Activated CD8-positive, alpha-beta T cell treated with anti-CD3 and anti-CD28 coated beads for 36 hours (primary cell): ENCODE measurements around the gene RELN. TPM values are rescaled to one million over a fixed set of nuclear protein-coding genes. Genes with fewer than 3 reads are reported as not detected.

Experiments
- ATAC-seq: fragments of 200-7000 bp; cut with Tn5 transposase; one replicate; pipeline ENCODE4 v1.10.0; 2021; ENCODE audit warnings: mild to moderate bottlenecking, moderate library complexity
- CTCF ChIA-PET: fragments of 350-600 bp; sonication (Branson Sonifier 250); formaldehyde crosslinking; loops from one replicate; lab custom pipeline; 2021; ENCODE audit warnings: antibody characterized with exemption; lab: Charles Lee
- POLR2A ChIA-PET: fragments of 350-600 bp; sonication (Branson Sonifier 250); formaldehyde crosslinking; loops from one replicate; lab custom pipeline; 2021; ENCODE audit warnings: antibody characterized with exemption; lab: Charles Lee
- DNase-seq: peaks from one replicate; pipeline ENCODE4 v3.0.0-alpha.2; 2020
- H3K27ac Mint-ChIP-seq: one replicate; pipeline ENCODE4 v1.8.0; 2021; ENCODE audit warnings: mild to moderate bottlenecking, mixed read lengths
- H3K27me3 Mint-ChIP-seq: one replicate; pipeline ENCODE4 v1.8.0; 2021; ENCODE audit warnings: mixed read lengths
- H3K36me3 Mint-ChIP-seq: one replicate; pipeline ENCODE4 v1.8.0; 2021; ENCODE audit warnings: low read depth, mixed read lengths
- H3K4me1 Mint-ChIP-seq: one replicate; pipeline ENCODE4 v1.8.0; 2021; ENCODE audit warnings: low read depth, mixed read lengths
- H3K4me3 Mint-ChIP-seq: one replicate; pipeline ENCODE4 v1.8.0; 2021; ENCODE audit warnings: mild to moderate bottlenecking, moderate library complexity, mixed read lengths
- H3K9me3 Mint-ChIP-seq: one replicate; pipeline ENCODE4 v1.8.0; 2021; ENCODE audit warnings: mixed read lengths
- intact Hi-C: fragments of 100-400 bp; cut with micrococcal nuclease; formaldehyde crosslinking; loops from one replicate; pipeline ENCODE4 v1.10.0; 2022
- total RNA-seq, 2 experiments: library from RNA; stranded (reverse); gene quantifications; one replicate each; pipeline ENCODE4 v1.2.3, GENCODE V29; 2021
- TF ChIP-seq, protein P1 (sequence below): fragments of 200-600 bp; IDR thresholded peaks from one replicate; pipeline ENCODE4 v1.8.0; 2022; ENCODE audit warnings: antibody characterized with exemption, mild to moderate bottlenecking

Gene RELN
- total RNA-seq, 2 experiments from 2014 or later, result not detected

DNA sequence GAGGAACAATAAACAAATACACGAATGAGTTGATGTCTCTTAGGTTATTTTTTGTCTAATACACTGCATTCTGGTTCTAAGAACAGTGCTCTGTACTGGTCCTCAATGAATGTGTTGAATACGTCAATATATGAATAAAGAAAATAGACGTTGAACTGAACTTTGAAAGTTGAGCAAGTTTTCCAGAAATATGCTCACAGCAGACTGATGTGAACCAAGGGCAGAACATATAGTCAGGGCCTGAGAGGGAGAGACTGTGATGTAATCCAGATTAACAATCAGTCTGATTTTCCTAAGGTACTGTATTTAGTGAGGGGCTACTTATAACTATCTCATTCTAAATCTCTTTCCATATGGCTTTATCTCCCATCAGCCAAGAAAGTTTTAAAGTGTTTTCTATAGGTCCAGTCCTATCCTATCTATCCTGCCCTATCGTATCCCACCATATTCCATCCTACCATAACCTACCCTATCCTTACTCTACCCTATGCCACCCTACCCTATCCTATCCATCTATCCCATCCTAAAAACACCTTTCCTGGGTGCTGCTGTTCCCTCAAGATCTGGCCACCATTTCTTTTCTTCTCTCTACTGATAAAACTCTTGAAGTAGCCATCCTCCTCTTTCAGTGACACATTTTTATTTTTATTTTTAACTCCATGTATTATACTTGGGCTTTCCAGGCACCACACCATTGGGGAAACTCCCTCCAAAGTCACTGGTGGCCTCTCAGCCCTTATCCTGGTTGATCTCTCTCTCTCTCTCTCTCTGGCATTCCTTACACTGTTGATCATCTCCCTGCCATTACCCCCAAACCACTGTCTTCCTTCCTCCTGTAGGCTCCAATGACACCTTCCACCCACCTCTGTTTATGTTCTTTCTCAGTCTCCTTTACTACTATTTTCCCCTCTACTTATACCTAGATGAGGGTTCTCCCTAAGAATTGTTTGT lies 331.1 kb downstream of the RELN start:
- no peak for DNase-seq
- ATAC-seq, result no peak
- Mint-ChIP-seq H3K27ac (no peak overlapping the region), H3K4me1 (no peaks in the 10 kb centered on the region), H3K9me3 (no peaks in the 10 kb centered on the region), H3K36me3 (no peaks in the 10 kb centered on the region), H3K27me3 (no peaks in the 10 kb centered on the region), H3K4me3 (no peak overlapping the region)
- POLR2A ChIA-PET, result no interaction called here
- CTCF ChIA-PET, result interaction anchor here (0.6 kb wide), 1 partner anchor 40 kb away, joined by 3 read pairs; no protein-coding TSS in a partner anchor
- intact Hi-C loops, result no loop called here
- TF ChIP-seq, protein P1, sequence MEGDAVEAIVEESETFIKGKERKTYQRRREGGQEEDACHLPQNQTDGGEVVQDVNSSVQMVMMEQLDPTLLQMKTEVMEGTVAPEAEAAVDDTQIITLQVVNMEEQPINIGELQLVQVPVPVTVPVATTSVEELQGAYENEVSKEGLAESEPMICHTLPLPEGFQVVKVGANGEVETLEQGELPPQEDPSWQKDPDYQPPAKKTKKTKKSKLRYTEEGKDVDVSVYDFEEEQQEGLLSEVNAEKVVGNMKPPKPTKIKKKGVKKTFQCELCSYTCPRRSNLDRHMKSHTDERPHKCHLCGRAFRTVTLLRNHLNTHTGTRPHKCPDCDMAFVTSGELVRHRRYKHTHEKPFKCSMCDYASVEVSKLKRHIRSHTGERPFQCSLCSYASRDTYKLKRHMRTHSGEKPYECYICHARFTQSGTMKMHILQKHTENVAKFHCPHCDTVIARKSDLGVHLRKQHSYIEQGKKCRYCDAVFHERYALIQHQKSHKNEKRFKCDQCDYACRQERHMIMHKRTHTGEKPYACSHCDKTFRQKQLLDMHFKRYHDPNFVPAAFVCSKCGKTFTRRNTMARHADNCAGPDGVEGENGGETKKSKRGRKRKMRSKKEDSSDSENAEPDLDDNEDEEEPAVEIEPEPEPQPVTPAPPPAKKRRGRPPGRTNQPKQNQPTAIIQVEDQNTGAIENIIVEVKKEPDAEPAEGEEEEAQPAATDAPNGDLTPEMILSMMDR, result no peak

DNA sequence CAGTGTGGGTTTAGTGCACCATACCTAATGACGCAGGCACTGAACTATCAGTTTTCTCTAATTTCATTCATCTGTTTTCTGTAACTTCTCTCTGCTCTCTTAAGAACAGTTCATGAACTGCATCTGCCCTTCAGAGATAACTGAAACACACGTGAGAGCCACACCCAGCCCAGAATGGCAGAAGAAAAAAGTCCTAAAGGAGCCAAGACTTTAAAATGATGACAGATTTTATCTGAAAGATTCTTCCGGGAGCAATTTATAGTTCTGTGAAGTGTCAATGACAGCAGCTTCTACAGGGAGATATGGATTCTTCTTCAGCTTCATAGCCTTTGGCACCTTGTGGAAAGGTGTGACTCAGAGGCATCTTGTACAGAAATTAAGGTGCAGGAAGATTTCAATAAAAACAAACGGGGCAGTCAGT lies 332.0 kb downstream of the RELN start:
- ChIA-PET CTCF (no interaction called here), POLR2A (no interaction called here)
- intact Hi-C loops, result no loop called here
- no peak overlapping the region for H3K27ac Mint-ChIP-seq
- no peak overlapping the region for H3K4me3 Mint-ChIP-seq
- H3K36me3 Mint-ChIP-seq, result no peaks in the 10 kb centered on the region
- H3K4me1 Mint-ChIP-seq, result no peaks in the 10 kb centered on the region
- no peak for DNase-seq
- no peaks in the 10 kb centered on the region for H3K9me3 Mint-ChIP-seq
- no peaks in the 10 kb centered on the region for H3K27me3 Mint-ChIP-seq
- ATAC-seq, result no peak
- TF ChIP-seq, protein P1, result no peak

GRCh38 chr7:103656221-103656620 lies 333.2 kb downstream of the RELN start:
- no peak for ATAC-seq
- POLR2A ChIA-PET, result no interaction called here
- no peaks in the 10 kb centered on the region for H3K4me1 Mint-ChIP-seq
- intact Hi-C loops, result no loop called here
- H3K36me3 Mint-ChIP-seq, result no peaks in the 10 kb centered on the region
- H3K9me3 Mint-ChIP-seq, result no peaks in the 10 kb centered on the region
- CTCF ChIA-PET, result no interaction called here
- H3K27ac Mint-ChIP-seq, result no peak overlapping the region
- no peak overlapping the region for H3K4me3 Mint-ChIP-seq
- no peak for DNase-seq
- TF ChIP-seq, protein P1, result no peak
- H3K27me3 Mint-ChIP-seq, result no peaks in the 10 kb centered on the region

DNA sequence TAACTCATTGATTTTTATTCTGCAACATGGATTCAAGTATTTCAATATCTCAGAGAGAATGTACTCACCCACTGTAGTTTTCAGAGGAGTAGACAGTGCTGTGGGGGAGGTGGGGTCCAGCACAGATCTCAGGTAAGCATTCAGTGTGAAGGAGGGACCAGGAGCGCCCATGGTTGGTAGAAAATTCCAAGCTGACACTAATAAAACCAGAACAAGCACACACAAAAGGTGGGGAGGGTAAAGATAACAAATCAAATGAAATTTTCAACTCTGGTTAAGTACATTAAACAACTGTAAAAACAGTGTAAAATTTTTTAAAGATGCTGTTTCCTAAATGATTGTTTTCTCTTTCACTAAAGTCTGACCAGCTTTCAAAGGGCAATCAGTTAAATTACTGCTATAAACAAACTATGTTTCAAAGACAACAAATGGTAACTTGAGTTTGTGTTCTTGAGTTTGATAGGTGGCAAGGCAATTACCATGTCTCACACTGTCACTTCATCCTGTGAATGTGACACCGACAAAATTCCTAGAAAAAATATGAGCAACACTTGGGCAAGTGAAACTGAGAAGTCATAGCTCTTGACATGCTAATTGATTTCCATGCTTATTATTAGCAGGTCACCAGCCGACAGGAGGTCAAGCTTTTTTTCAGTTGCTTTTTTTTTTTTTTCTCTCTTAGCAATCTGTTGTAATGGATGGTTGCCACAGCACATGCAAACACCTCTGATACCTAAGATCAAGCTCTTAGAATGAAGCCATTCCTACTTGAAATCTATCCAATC lies 337.7 kb downstream of the RELN start:
- H3K36me3 Mint-ChIP-seq, result no peaks in the 10 kb centered on the region
- intact Hi-C loops, result no loop called here
- DNase-seq (no peak), ATAC-seq (no peak)
- no peak overlapping the region for H3K27ac Mint-ChIP-seq
- no peaks in the 10 kb centered on the region for H3K4me1 Mint-ChIP-seq
- ChIA-PET POLR2A (no interaction called here), CTCF (no interaction called here)
- H3K9me3 Mint-ChIP-seq, result peaks cover 9% of the 10 kb centered on the region
- no peak overlapping the region for H3K4me3 Mint-ChIP-seq
- TF ChIP-seq, protein P1, result no peak
- no peaks in the 10 kb centered on the region for H3K27me3 Mint-ChIP-seq

GRCh38 chr7:103649052-103649451 lies 340.4 kb downstream of the RELN start:
- Mint-ChIP-seq H3K4me1 (no peaks in the 10 kb centered on the region), H3K36me3 (no peaks in the 10 kb centered on the region), H3K4me3 (no peak overlapping the region), H3K27me3 (no peaks in the 10 kb centered on the region), H3K9me3 (peaks cover 19% of the 10 kb centered on the region), H3K27ac (no peak overlapping the region)
- POLR2A ChIA-PET, result no interaction called here
- CTCF ChIA-PET, result no interaction called here
- intact Hi-C loops, result no loop called here
- DNase-seq (no peak), ATAC-seq (no peak)
- TF ChIP-seq, protein P1, result no peak
